Endothelial cell of umbilical vein (primary cell): ENCODE measurements around the gene ARHGEF37.

ENCODE experiments used
- CTCF ChIP-seq, 2 donors: IDR thresholded peaks; 1 replicate in 1 of 2; 2 replicates in 1 of 2; pipeline ENCODE4 v1.5.1; 2011; ENCODE audit warnings: low read length in 2 of 2, mild to moderate bottlenecking in 2 of 2, moderate library complexity in 2 of 2, control low read depth in 1 of 2, inconsistent platforms in 1 of 2, low read depth in 1 of 2; ENCODE audit not compliant: insufficient read depth in 1 of 2; ENCODE audit errors: extremely low read depth in 1 of 2
- EZH2 ChIP-seq: IDR thresholded peaks from 2 replicates; pipeline ENCODE4 v1.6.1; 2012; ENCODE audit warnings: borderline replicate concordance, low read depth, mild to moderate bottlenecking, moderate library complexity, low read length, inconsistent platforms; ENCODE audit not compliant: severe bottlenecking

GRCh38 chr5:149545327-149545726 lies 36.0 kb upstream of the ARHGEF37 start:
- TF ChIP-seq CTCF (IDR thresholded peaks at IDR 0.05; ENCODE audit: extremely low read depth in 1 of 2, insufficient read depth in 1 of 2, low read depth in 1 of 2, low read length in 2 of 2) (no peak), EZH2 (no peak)
